H1 (cell line): ENCODE data around the gene MDFIC2. TPM values are rescaled to one million over a fixed set of nuclear protein-coding genes. Genes with fewer than 3 reads are reported as not detected.

Source experiments
- CTCF ChIA-PET: fragments of 300-600 bp; sonication (Branson Sonifier 250); formaldehyde crosslinking; loops from one replicate; lab custom pipeline; 2021; ENCODE audit not compliant: partially characterized antibody; lab: Charles Lee
- POLR2A ChIA-PET: fragments of 300-600 bp; sonication (Branson Sonifier 250); formaldehyde crosslinking; loops from one replicate; lab custom pipeline; 2021; ENCODE audit warnings: inconsistent platforms; ENCODE audit not compliant: partially characterized antibody; lab: Charles Lee
- DNase-seq, 2 experiments: peaks; one replicate each; pipeline versions ENCODE4 v3.0.0 to v3.0.0-alpha.2; 2010 to 2022; ENCODE audit warnings: low spot score in 2 of 2, low read depth in 1 of 2, mixed read lengths in 1 of 2
- FAIRE-seq: peaks from 2 replicates; lab custom pipeline; 2011; peaks lifted over from hg19 to GRCh38; lab: Jason Lieb, UNC
- H2AFZ ChIP-seq: 2 replicates; pipeline ENCODE4 v1.8.1; 2012; ENCODE audit warnings: low read length, inconsistent platforms
- H2AK5ac ChIP-seq: 2 replicates; pipeline ENCODE4 v1.6.1; 2013; ENCODE audit warnings: low read depth, low read length
- H2BK120ac ChIP-seq: replicated peaks from 2 replicates; pipeline ENCODE3; 2013; ENCODE audit warnings: low read depth, low read length, inconsistent platforms
- H2BK12ac ChIP-seq: 2 replicates; pipeline ENCODE4 v1.6.1; 2013; ENCODE audit warnings: low read depth, low read length
- H2BK15ac ChIP-seq: 2 replicates; pipeline ENCODE4 v1.6.1; 2013; ENCODE audit warnings: low read length
- H2BK20ac ChIP-seq: 2 replicates; pipeline ENCODE4 v1.6.1; 2013; ENCODE audit warnings: low read length
- H2BK5ac ChIP-seq: 2 replicates; pipeline ENCODE4 v1.6.1; 2013; ENCODE audit warnings: low read depth, low read length
- H3K14ac ChIP-seq: 2 replicates; pipeline ENCODE4 v1.6.1; 2013; ENCODE audit warnings: inconsistent platforms; ENCODE audit not compliant: insufficient read length
- H3K18ac ChIP-seq: 2 replicates; pipeline ENCODE4 v1.6.1; 2013; ENCODE audit warnings: low read length; ENCODE audit errors: extremely low read depth
- H3K23ac ChIP-seq: 2 replicates; pipeline ENCODE4 v1.6.1; 2013; ENCODE audit warnings: inconsistent platforms; ENCODE audit not compliant: insufficient read length
- H3K23me2 ChIP-seq: 2 replicates; pipeline ENCODE4 v1.6.1; 2013; ENCODE audit warnings: low read depth, low read length
- H3K27ac ChIP-seq: 2 replicates; pipeline ENCODE4 v1.6.1; 2011; ENCODE audit warnings: low read depth, low read length, inconsistent platforms
- H3K27me3 ChIP-seq, 4 experiments: replicated peaks in 1 of 4; 1 replicate in 1 of 4; 2 replicates in 3 of 4; pipeline versions ENCODE4 v1.6.1 to v1.8.1; 2011 to 2013; ENCODE audit warnings: low read length in 3 of 4, mild to moderate bottlenecking in 3 of 4, inconsistent platforms in 2 of 4, mixed read lengths in 2 of 4, moderate library complexity in 1 of 4; ENCODE audit not compliant: control insufficient read depth in 3 of 4, insufficient read depth in 3 of 4; ENCODE audit errors: extremely low read depth in 1 of 4
- H3K36me3 ChIP-seq, 4 experiments: 2 replicates each; pipeline versions ENCODE4 v1.6.1 to v1.8.1; 2011 to 2013; ENCODE audit warnings: mild to moderate bottlenecking in 4 of 4, low read length in 3 of 4, moderate library complexity in 2 of 4, control low read depth in 1 of 4, inconsistent platforms in 1 of 4; ENCODE audit not compliant: insufficient read depth in 4 of 4, control insufficient read depth in 2 of 4
- H3K4ac ChIP-seq: replicated peaks from 2 replicates; pipeline ENCODE3; 2013; ENCODE audit warnings: low read length, low read depth, mixed read lengths, inconsistent platforms; ENCODE audit not compliant: insufficient read length
- H3K4me1 ChIP-seq, 4 experiments: replicated peaks in 1 of 4; 1 replicate in 1 of 4; 2 replicates in 3 of 4; pipeline versions ENCODE4 v1.6.1 to v1.8.1; 2011 to 2013; ENCODE audit warnings: low read length in 3 of 4, inconsistent platforms in 2 of 4, mixed read lengths in 1 of 4; ENCODE audit not compliant: insufficient read depth in 4 of 4, control insufficient read depth in 3 of 4
- H3K4me2 ChIP-seq, 2 experiments: 2 replicates each; pipeline versions ENCODE4 v1.6.1 to v1.8.1; 2011 to 2013; ENCODE audit warnings: low read depth in 2 of 2, low read length in 2 of 2, control low read depth in 1 of 2, inconsistent platforms in 1 of 2, mild to moderate bottlenecking in 1 of 2; ENCODE audit not compliant: insufficient read depth in 1 of 2
- H3K4me3 ChIP-seq, 4 experiments: fragments of 200-600, 300-600 bp in 1 of 4; sonication (generic), shearing (Covaris generic), sonication (Bioruptor Twin) in 1 of 4; 2 replicates each; pipeline versions ENCODE4 v1.5.1 to v1.8.1; 2011 to 2016; ENCODE audit warnings: low read length in 4 of 4, low read depth in 3 of 4, control low read depth in 2 of 4, inconsistent platforms in 2 of 4, mild to moderate bottlenecking in 2 of 4, mixed read lengths in 1 of 4, moderate library complexity in 1 of 4; ENCODE audit not compliant: insufficient read depth in 2 of 4; ENCODE audit errors: extremely low read depth in 1 of 4
- H3K56ac ChIP-seq: replicated peaks from 2 replicates; pipeline ENCODE3; 2013; ENCODE audit warnings: low read depth, mild to moderate bottlenecking, mixed read lengths, low read length, inconsistent platforms; ENCODE audit not compliant: insufficient read length
- H3K79me1 ChIP-seq: 2 replicates; pipeline ENCODE4 v1.6.1; 2013; ENCODE audit warnings: low read depth, low read length, control low read depth
- H3K79me2 ChIP-seq, 2 experiments: 2 replicates each; pipeline versions ENCODE4 v1.6.1 to v1.8.1; 2012 to 2013; ENCODE audit warnings: low read length in 2 of 2, mild to moderate bottlenecking in 2 of 2, inconsistent platforms in 1 of 2; ENCODE audit not compliant: insufficient read depth in 2 of 2, control insufficient read depth in 1 of 2
- H3K9ac ChIP-seq, 4 experiments: replicated peaks in 1 of 4; 1 replicate in 1 of 4; 2 replicates in 3 of 4; pipeline versions ENCODE4 v1.6.1 to v1.8.1; 2011 to 2013; ENCODE audit warnings: low read depth in 3 of 4, low read length in 3 of 4, control low read depth in 2 of 4, mild to moderate bottlenecking in 2 of 4, moderate library complexity in 2 of 4, inconsistent platforms in 1 of 4; ENCODE audit errors: extremely low read depth in 1 of 4
- H3K9me3 ChIP-seq, 2 experiments: 2 replicates each; pipeline versions ENCODE4 v1.6.1 to v1.8.1; 2012 to 2013; ENCODE audit warnings: mild to moderate bottlenecking in 2 of 2, moderate library complexity in 2 of 2, control low read depth in 1 of 2, inconsistent platforms in 1 of 2, low read depth in 1 of 2, low read length in 1 of 2, mixed read lengths in 1 of 2; ENCODE audit not compliant: insufficient read depth in 2 of 2
- H4K20me1 ChIP-seq, 2 experiments: replicated peaks in 1 of 2; 2 replicates each; pipeline versions ENCODE3 to v1.8.1; 2011 to 2013; ENCODE audit warnings: inconsistent platforms in 2 of 2, low read length in 2 of 2, mild to moderate bottlenecking in 1 of 2; ENCODE audit not compliant: insufficient read depth in 2 of 2, control insufficient read depth in 1 of 2
- H4K5ac ChIP-seq: 2 replicates; pipeline ENCODE4 v1.6.1; 2013; ENCODE audit warnings: low read length, low read depth, mixed read lengths, inconsistent platforms; ENCODE audit not compliant: insufficient read length
- H4K8ac ChIP-seq: 2 replicates; pipeline ENCODE4 v1.8.0; 2013; ENCODE audit warnings: mild to moderate bottlenecking, moderate library complexity, low read length, inconsistent platforms; ENCODE audit not compliant: insufficient read depth; ENCODE audit errors: extremely low read depth
- H4K91ac ChIP-seq: replicated peaks from 2 replicates; pipeline ENCODE3; 2013; ENCODE audit warnings: low read length, mixed read lengths, inconsistent platforms; ENCODE audit not compliant: insufficient read length
- CTCF ChIP-seq, 3 experiments: IDR thresholded peaks; 1 replicate in 2 of 3; 2 replicates in 1 of 3; pipeline versions ENCODE4 v1.5.1 to v1.6.1; 2011; ENCODE audit warnings: low read length in 3 of 3, mild to moderate bottlenecking in 3 of 3, inconsistent platforms in 2 of 3, low read depth in 1 of 3, moderate library complexity in 1 of 3; ENCODE audit not compliant: insufficient read depth in 1 of 3; ENCODE audit errors: control extremely low read depth in 1 of 3
- EP300 ChIP-seq, 2 experiments: IDR thresholded peaks; 1 replicate in 1 of 2; 2 replicates in 1 of 2; pipeline ENCODE4 v1.6.1; 2011 to 2012; ENCODE audit warnings: low read depth in 2 of 2, low read length in 2 of 2, mild to moderate bottlenecking in 2 of 2, borderline replicate concordance in 1 of 2, inconsistent platforms in 1 of 2, moderate library complexity in 1 of 2
- JUND ChIP-seq: IDR thresholded peaks from 2 replicates; pipeline ENCODE4 v1.6.1; 2011; ENCODE audit warnings: mild to moderate bottlenecking, improper control_type of control experiment, low read length
- PHF8 ChIP-seq: fragments of 200-600 bp; sonication (generic); conservative IDR thresholded peaks from 2 replicates; pipeline ENCODE4 v1.7.1; 2012; ENCODE audit warnings: low read depth, mild to moderate bottlenecking, inconsistent platforms, low read length, moderate library complexity
- POLR2AphosphoS5 ChIP-seq: IDR thresholded peaks from 2 replicates; pipeline ENCODE4 v1.6.1; 2011; ENCODE audit warnings: low read depth, low read length
- SAP30 ChIP-seq: fragments of 300-600 bp; sonication (generic); IDR thresholded peaks from 2 replicates; pipeline ENCODE4 v1.7.1; 2012; ENCODE audit warnings: low read length, moderate library complexity, mild to moderate bottlenecking, inconsistent platforms; ENCODE audit not compliant: insufficient read depth, insufficient replicate concordance
- WGBS, 2 experiments: shearing (Covaris generic) in 1 of 2; methylation state at CpG; one replicate each; pipeline versions ENCODE4 v1.1.6 to v1.1.7; 2013 to 2015; ENCODE audit warnings: low lambda C conversion rate in 2 of 2, mixed read lengths in 2 of 2, inconsistent platforms in 1 of 2, low coverage in 1 of 2, missing lambda C conversion rate in 1 of 2; ENCODE audit not compliant: insufficient replicate concordance in 2 of 2, insufficient coverage in 1 of 2, insufficient read length in 1 of 2; ENCODE audit errors: extremely low coverage in 1 of 2, missing lambda C conversion rate in 1 of 2; 5-methylcytosine and 5-hydroxymethylcytosine counted together
- polyA plus RNA-seq, 7 experiments: library from polyadenylated mRNA; depleted of rRNA in 3 of 7; stranded (reverse) in 5 of 7; unstranded in 2 of 7; fragments of >200 nt in 5 of 7; fragments of 200-250 nt in 2 of 7; gene quantifications; 1 replicate in 5 of 7; 2 replicates in 1 of 7; 4 replicates in 1 of 7; pipeline versions ENCODE4 v1.2.1 to v1.2.3, GENCODE V29; 2011 to 2013; ENCODE audit warnings: missing spikeins in 2 of 7, mixed read lengths in 2 of 7
- total RNA-seq: library from RNA; stranded (reverse); fragmentation: NEBNext Ultra II Directional; extraction: Animal tissue kit (Norgen Biotek cat#: 25700); gene quantifications from 2 replicates; pipeline ENCODE4 v1.2.1, GENCODE V29; 2021
- TF ChIP-seq, protein P1 (sequence below): IDR thresholded peaks from 2 replicates; pipeline ENCODE4 v1.6.1; 2011; ENCODE audit warnings: low read length, improper control_type of control experiment

MDFIC2 gene
- total and polyA plus RNA-seq, 2 of the 8 experiments (the other 6 are each of a cell fraction or from before 2014, with no cell fraction given): not detected

- Histone ChIP-seq H2BK15ac (no peak overlapping the region), H3K23ac (no peak overlapping the region)
These were observed 39.6 kb downstream of the MDFIC2 start for GRCh38 chr3:70272798-70273197.

More at GRCh38 chr3:70272798-70273197, 39.6 kb downstream of the MDFIC2 start:
- Histone ChIP-seq H3K4ac (no peak overlapping the region), H3K4me2 (no peak overlapping the region), H2BK120ac (no peak overlapping the region), H2AK5ac (no peak overlapping the region), H2BK12ac (no peak overlapping the region), H2BK5ac (no peak overlapping the region), H3K27me3 (no peaks in the 10 kb centered on the region), H4K8ac (no peak overlapping the region), H2BK20ac (no peak overlapping the region), H3K27ac (no peak overlapping the region), H3K18ac (no peak overlapping the region), H3K36me3 (no peaks in the 10 kb centered on the region), H2AFZ (peak overlapping the region; percentile 56; the same call in 1 of the 2 replicates), H3K79me2 (no peaks in the 10 kb centered on the region), H4K91ac (no peak overlapping the region), H3K9ac (no peak overlapping the region), H3K79me1 (no peaks in the 10 kb centered on the region), H3K23me2 (no peaks in the 10 kb centered on the region), H3K4me3 (no peak overlapping the region), H3K14ac (no peak overlapping the region), H4K5ac (no peak overlapping the region), H3K4me1 (no peaks in the 10 kb centered on the region), H3K56ac (no peak overlapping the region), H4K20me1 (peaks cover 0 to 2% of the 10 kb centered on the region in 2 experiments), H3K9me3 (no peaks in the 10 kb centered on the region)
- 97% methylated on average over 5 of the region's 5 CpGs; no CpG with 5 or more reads in 1 of the 2 experiments for WGBS, 2 experiments
- DNase-seq (no peak), FAIRE-seq (no peak)
- POLR2A ChIA-PET: no interaction called here
- TF ChIP-seq PHF8 (no peak), SAP30 (no peak), JUND (no peak), CTCF (IDR thresholded peaks at IDR 0.05; ENCODE audit: control extremely low read depth in 1 of 3, insufficient read depth in 1 of 3, low read depth in 1 of 3, low read length in 3 of 3) (no peak), EP300 (IDR thresholded peaks at IDR 0.05; ENCODE audit: borderline replicate concordance in 1 of 2, low read depth in 2 of 2, low read length in 2 of 2) (no peak), POLR2AphosphoS5 (no peak)
- TF ChIP-seq, protein P1, sequence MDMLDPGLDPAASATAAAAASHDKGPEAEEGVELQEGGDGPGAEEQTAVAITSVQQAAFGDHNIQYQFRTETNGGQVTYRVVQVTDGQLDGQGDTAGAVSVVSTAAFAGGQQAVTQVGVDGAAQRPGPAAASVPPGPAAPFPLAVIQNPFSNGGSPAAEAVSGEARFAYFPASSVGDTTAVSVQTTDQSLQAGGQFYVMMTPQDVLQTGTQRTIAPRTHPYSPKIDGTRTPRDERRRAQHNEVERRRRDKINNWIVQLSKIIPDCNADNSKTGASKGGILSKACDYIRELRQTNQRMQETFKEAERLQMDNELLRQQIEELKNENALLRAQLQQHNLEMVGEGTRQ: no peak
- CTCF ChIA-PET: no interaction called here
